SK-N-SH (cell line): Measurements from ENCODE around the gene NTRK3.

Experiments
- FOSL2 ChIP-seq: IDR thresholded peaks from 2 replicates; pipeline ENCODE4 v1.4.0; 2012; ENCODE audit warnings: low read depth, mild to moderate bottlenecking, moderate library complexity, borderline replicate concordance
- GABPA ChIP-seq: IDR thresholded peaks from 2 replicates; pipeline ENCODE4 v1.4.0; 2012; ENCODE audit warnings: low read depth, mild to moderate bottlenecking
- GATA2 ChIP-seq: sonication (generic); formaldehyde crosslinking; IDR thresholded peaks from 2 replicates; pipeline ENCODE4 v1.5.0; 2020; ENCODE audit warnings: mild to moderate bottlenecking, missing genetic modification reagents
- JUND ChIP-seq: IDR thresholded peaks from 2 replicates; pipeline ENCODE4 v1.4.0; 2012
- MXI1 ChIP-seq: IDR thresholded peaks from 2 replicates; pipeline ENCODE4 v1.6.1; 2012; ENCODE audit warnings: mild to moderate bottlenecking, low read depth, low read length, improper control_type of control experiment
- NFIC ChIP-seq: IDR thresholded peaks from 2 replicates; pipeline ENCODE4 v1.4.0; 2012; ENCODE audit warnings: borderline replicate concordance
- POLR2AphosphoS5 ChIP-seq: IDR thresholded peaks from 2 replicates; pipeline ENCODE4 v1.6.1; 2012; ENCODE audit warnings: low read depth, low read length
- RCOR1 ChIP-seq: fragments of 150-350 bp; IDR thresholded peaks from 2 replicates; pipeline ENCODE4 v1.6.1; 2017; ENCODE audit warnings: antibody characterized with exemption, low read length
- TF ChIP-seq, protein P1 (sequence below): fragments of 200-600 bp; sonication (generic); IDR thresholded peaks from 2 replicates; pipeline ENCODE4 v1.6.1; 2017; ENCODE audit warnings: antibody characterized with exemption, mild to moderate bottlenecking, moderate library complexity
- TF ChIP-seq, protein P2 (sequence below): IDR thresholded peaks from 2 replicates; pipeline ENCODE4 v1.4.0; 2012; ENCODE audit warnings: low read depth
- TF ChIP-seq, protein P3 (sequence below): fragments of 150-350 bp; IDR thresholded peaks from 2 replicates; pipeline ENCODE4 v1.6.1; 2016; ENCODE audit warnings: mild to moderate bottlenecking, low read depth, low read length
- TF ChIP-seq, protein P4 (sequence below): fragments of 150-350 bp; IDR thresholded peaks from 2 replicates; pipeline ENCODE4 v1.6.1; 2017; ENCODE audit warnings: antibody characterized with exemption, low read length, low read depth, borderline replicate concordance
- TF ChIP-seq, protein P5 (sequence below): IDR thresholded peaks from 2 replicates; pipeline ENCODE4 v1.6.1; 2012; ENCODE audit warnings: mild to moderate bottlenecking, low read depth, low read length, moderate library complexity

DNA sequence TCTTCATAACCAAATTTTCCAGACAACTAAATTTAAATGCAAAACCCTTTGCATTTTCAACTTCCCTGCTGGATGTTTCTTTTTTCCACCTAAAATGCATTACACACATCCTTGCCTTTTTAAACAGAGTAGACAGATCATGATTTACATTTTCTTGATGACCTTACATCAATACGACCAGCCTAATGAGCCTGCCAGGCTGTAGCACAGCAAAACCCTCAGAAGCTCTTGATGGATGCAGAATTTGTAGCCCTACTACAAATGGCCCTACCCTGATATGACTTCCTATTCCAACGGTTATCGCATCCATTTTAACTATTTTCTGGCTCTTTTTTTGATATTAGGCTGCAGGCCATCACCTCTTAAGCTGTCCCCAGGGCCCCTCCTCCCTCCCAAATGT is 66.3 kb downstream of the NTRK3 start:
- TF ChIP-seq FOSL2 (no peak), GATA2 (no peak), POLR2AphosphoS5 (no peak), NFIC (no peak), GABPA (no peak), RCOR1 (no peak), MXI1 (no peak), JUND (no peak)
- TF ChIP-seq, protein P1, sequence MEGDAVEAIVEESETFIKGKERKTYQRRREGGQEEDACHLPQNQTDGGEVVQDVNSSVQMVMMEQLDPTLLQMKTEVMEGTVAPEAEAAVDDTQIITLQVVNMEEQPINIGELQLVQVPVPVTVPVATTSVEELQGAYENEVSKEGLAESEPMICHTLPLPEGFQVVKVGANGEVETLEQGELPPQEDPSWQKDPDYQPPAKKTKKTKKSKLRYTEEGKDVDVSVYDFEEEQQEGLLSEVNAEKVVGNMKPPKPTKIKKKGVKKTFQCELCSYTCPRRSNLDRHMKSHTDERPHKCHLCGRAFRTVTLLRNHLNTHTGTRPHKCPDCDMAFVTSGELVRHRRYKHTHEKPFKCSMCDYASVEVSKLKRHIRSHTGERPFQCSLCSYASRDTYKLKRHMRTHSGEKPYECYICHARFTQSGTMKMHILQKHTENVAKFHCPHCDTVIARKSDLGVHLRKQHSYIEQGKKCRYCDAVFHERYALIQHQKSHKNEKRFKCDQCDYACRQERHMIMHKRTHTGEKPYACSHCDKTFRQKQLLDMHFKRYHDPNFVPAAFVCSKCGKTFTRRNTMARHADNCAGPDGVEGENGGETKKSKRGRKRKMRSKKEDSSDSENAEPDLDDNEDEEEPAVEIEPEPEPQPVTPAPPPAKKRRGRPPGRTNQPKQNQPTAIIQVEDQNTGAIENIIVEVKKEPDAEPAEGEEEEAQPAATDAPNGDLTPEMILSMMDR, result no peak
- TF ChIP-seq, protein P2, sequence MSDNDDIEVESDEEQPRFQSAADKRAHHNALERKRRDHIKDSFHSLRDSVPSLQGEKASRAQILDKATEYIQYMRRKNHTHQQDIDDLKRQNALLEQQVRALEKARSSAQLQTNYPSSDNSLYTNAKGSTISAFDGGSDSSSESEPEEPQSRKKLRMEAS, result no peak
- TF ChIP-seq, protein P3, sequence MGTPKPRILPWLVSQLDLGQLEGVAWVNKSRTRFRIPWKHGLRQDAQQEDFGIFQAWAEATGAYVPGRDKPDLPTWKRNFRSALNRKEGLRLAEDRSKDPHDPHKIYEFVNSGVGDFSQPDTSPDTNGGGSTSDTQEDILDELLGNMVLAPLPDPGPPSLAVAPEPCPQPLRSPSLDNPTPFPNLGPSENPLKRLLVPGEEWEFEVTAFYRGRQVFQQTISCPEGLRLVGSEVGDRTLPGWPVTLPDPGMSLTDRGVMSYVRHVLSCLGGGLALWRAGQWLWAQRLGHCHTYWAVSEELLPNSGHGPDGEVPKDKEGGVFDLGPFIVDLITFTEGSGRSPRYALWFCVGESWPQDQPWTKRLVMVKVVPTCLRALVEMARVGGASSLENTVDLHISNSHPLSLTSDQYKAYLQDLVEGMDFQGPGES, result no peak
- TF ChIP-seq, protein P4, sequence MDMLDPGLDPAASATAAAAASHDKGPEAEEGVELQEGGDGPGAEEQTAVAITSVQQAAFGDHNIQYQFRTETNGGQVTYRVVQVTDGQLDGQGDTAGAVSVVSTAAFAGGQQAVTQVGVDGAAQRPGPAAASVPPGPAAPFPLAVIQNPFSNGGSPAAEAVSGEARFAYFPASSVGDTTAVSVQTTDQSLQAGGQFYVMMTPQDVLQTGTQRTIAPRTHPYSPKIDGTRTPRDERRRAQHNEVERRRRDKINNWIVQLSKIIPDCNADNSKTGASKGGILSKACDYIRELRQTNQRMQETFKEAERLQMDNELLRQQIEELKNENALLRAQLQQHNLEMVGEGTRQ, result no peak
- TF ChIP-seq, protein P5, sequence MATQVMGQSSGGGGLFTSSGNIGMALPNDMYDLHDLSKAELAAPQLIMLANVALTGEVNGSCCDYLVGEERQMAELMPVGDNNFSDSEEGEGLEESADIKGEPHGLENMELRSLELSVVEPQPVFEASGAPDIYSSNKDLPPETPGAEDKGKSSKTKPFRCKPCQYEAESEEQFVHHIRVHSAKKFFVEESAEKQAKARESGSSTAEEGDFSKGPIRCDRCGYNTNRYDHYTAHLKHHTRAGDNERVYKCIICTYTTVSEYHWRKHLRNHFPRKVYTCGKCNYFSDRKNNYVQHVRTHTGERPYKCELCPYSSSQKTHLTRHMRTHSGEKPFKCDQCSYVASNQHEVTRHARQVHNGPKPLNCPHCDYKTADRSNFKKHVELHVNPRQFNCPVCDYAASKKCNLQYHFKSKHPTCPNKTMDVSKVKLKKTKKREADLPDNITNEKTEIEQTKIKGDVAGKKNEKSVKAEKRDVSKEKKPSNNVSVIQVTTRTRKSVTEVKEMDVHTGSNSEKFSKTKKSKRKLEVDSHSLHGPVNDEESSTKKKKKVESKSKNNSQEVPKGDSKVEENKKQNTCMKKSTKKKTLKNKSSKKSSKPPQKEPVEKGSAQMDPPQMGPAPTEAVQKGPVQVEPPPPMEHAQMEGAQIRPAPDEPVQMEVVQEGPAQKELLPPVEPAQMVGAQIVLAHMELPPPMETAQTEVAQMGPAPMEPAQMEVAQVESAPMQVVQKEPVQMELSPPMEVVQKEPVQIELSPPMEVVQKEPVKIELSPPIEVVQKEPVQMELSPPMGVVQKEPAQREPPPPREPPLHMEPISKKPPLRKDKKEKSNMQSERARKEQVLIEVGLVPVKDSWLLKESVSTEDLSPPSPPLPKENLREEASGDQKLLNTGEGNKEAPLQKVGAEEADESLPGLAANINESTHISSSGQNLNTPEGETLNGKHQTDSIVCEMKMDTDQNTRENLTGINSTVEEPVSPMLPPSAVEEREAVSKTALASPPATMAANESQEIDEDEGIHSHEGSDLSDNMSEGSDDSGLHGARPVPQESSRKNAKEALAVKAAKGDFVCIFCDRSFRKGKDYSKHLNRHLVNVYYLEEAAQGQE, result no peak
